Liver (tissue), 9 donors: ENCODE measurements around the gene PLPPR5. TPM values are rescaled to one million over a fixed set of nuclear protein-coding genes. Genes with fewer than 3 reads are reported as not detected.

Experiments used
- DNase-seq: peaks from one replicate; pipeline ENCODE4 v3.0.0-alpha.2; 2017; ENCODE audit warnings: low spot score
- H3K27ac ChIP-seq, 2 donors: one replicate each; pipeline ENCODE4 v1.7.0; 2013; ENCODE audit warnings: inconsistent platforms in 2 of 2, low read length in 2 of 2, control low read depth in 1 of 2, low read depth in 1 of 2, mild to moderate bottlenecking in 1 of 2
- H3K27me3 ChIP-seq, 4 donors: one replicate each; pipeline versions ENCODE4 v1.6.1 to v1.7.0; 2013; ENCODE audit warnings: low read length in 3 of 4, inconsistent platforms in 1 of 4, mild to moderate bottlenecking in 1 of 4, moderate library complexity in 1 of 4; ENCODE audit not compliant: control insufficient read depth in 4 of 4, insufficient read depth in 4 of 4
- H3K36me3 ChIP-seq, 4 donors: one replicate each; pipeline versions ENCODE4 v1.6.1 to v1.7.0; 2013; ENCODE audit warnings: low read length in 3 of 4, mild to moderate bottlenecking in 3 of 4, low read depth in 1 of 4, moderate library complexity in 1 of 4; ENCODE audit not compliant: control insufficient read depth in 4 of 4, insufficient read depth in 3 of 4
- H3K4me1 ChIP-seq, 4 donors: one replicate each; pipeline versions ENCODE4 v1.6.1 to v1.7.0; 2013; ENCODE audit warnings: low read length in 3 of 4, mild to moderate bottlenecking in 3 of 4, moderate library complexity in 1 of 4; ENCODE audit not compliant: control insufficient read depth in 4 of 4, insufficient read depth in 4 of 4
- H3K4me3 ChIP-seq, 3 donors: one replicate each; pipeline versions ENCODE4 v1.6.1 to v1.7.0; 2013; ENCODE audit warnings: low read length in 3 of 3, control low read depth in 1 of 3, low read depth in 1 of 3, mild to moderate bottlenecking in 1 of 3
- H3K9ac ChIP-seq, 2 donors: one replicate each; pipeline ENCODE4 v1.7.0; 2013; ENCODE audit warnings: low read length in 2 of 2, mild to moderate bottlenecking in 2 of 2, moderate library complexity in 2 of 2, control low read depth in 1 of 2, low read depth in 1 of 2
- H3K9me3 ChIP-seq, 4 donors: one replicate each; pipeline versions ENCODE4 v1.6.1 to v1.7.0; 2013; ENCODE audit warnings: low read length in 3 of 4; ENCODE audit not compliant: control insufficient read depth in 4 of 4
- EGR1 ChIP-seq, 2 donors: IDR thresholded peaks; 2 replicates each; pipeline ENCODE4 v1.6.1; 2016 to 2018; ENCODE audit warnings: antibody characterized with exemption in 2 of 2, low read depth in 2 of 2
- FOXA1 ChIP-seq: IDR thresholded peaks from 2 replicates; pipeline ENCODE4 v1.6.1; 2016; ENCODE audit warnings: antibody characterized with exemption
- FOXA2 ChIP-seq: IDR thresholded peaks from 2 replicates; pipeline ENCODE4 v1.6.1; 2016; ENCODE audit warnings: antibody characterized with exemption
- GABPA ChIP-seq, 2 donors: IDR thresholded peaks in 1 of 2; conservative IDR thresholded peaks in 1 of 2; 2 replicates each; pipeline ENCODE4 v1.6.1; 2016; ENCODE audit warnings: antibody characterized with exemption in 2 of 2, mild to moderate bottlenecking in 1 of 2, moderate library complexity in 1 of 2
- HNF4A ChIP-seq, 2 donors: conservative IDR thresholded peaks; 2 replicates each; pipeline ENCODE4 v1.6.1; 2016; ENCODE audit warnings: antibody characterized with exemption in 2 of 2, mild to moderate bottlenecking in 2 of 2
- HNF4G ChIP-seq: IDR thresholded peaks from 2 replicates; pipeline ENCODE4 v1.6.1; 2016; ENCODE audit warnings: antibody characterized with exemption
- JUND ChIP-seq, 2 donors: IDR thresholded peaks; 2 replicates each; pipeline ENCODE4 v1.6.1; 2016; ENCODE audit warnings: antibody characterized with exemption in 2 of 2
- NR2F2 ChIP-seq: IDR thresholded peaks from 2 replicates; pipeline ENCODE4 v1.6.1; 2016; ENCODE audit warnings: antibody characterized with exemption
- RAD21 ChIP-seq, 2 donors: IDR thresholded peaks; 2 replicates each; pipeline ENCODE4 v1.6.1; 2016; ENCODE audit warnings: antibody characterized with exemption in 2 of 2, mild to moderate bottlenecking in 2 of 2
- RXRA ChIP-seq, 2 donors: IDR thresholded peaks; 2 replicates each; pipeline ENCODE4 v1.6.1; 2017 to 2018; ENCODE audit warnings: antibody characterized with exemption in 2 of 2, mild to moderate bottlenecking in 1 of 2
- SP1 ChIP-seq: IDR thresholded peaks from 2 replicates; pipeline ENCODE4 v1.6.1; 2018; ENCODE audit warnings: antibody characterized with exemption, mild to moderate bottlenecking
- TAF1 ChIP-seq: conservative IDR thresholded peaks from 2 replicates; pipeline ENCODE4 v1.6.1; 2016; ENCODE audit warnings: antibody characterized with exemption, mild to moderate bottlenecking
- YY1 ChIP-seq: IDR thresholded peaks from 2 replicates; pipeline ENCODE4 v1.6.1; 2016; ENCODE audit warnings: antibody characterized with exemption, mild to moderate bottlenecking
- WGBS: extraction: QIAGEN DNeasy Blood & Tissue Kit; methylation state at CpG from one replicate; pipeline ENCODE4 v1.1.7; 2013; 5-methylcytosine and 5-hydroxymethylcytosine counted together
- polyA plus RNA-seq, 2 donors: library from polyadenylated mRNA; stranded (reverse) in 1 of 2; unstranded in 1 of 2; fragments of 200-250 nt in 1 of 2; fragments of >200 nt in 1 of 2; fragmentation: Nextera tagmentation in 1 of 2; extraction: Ambion mirVana in 1 of 2; gene quantifications; one replicate each; pipeline versions ENCODE4 v1.2.1 to v1.2.3, GENCODE V29; 2013 to 2015
- total RNA-seq, 2 donors: library from RNA; depleted of rRNA; stranded (reverse); fragments of >200 nt; gene quantifications; one replicate each; pipeline ENCODE4 v1.2.3, GENCODE V29; 2014
- TF ChIP-seq, protein P1 (sequence below): IDR thresholded peaks from 2 replicates; pipeline ENCODE4 v1.6.1; 2016; ENCODE audit warnings: antibody characterized with exemption
- TF ChIP-seq, protein P2 (sequence below): IDR thresholded peaks from 2 replicates; pipeline ENCODE4 v1.6.1; 2016; ENCODE audit warnings: antibody characterized with exemption
- TF ChIP-seq, protein P3 (sequence below): fragments of 150-350 bp; IDR thresholded peaks from 2 replicates; pipeline ENCODE4 v1.5.1; 2017; ENCODE audit warnings: improper control_type of control experiment, low read depth, low read length; ENCODE audit not compliant: missing input control
- TF ChIP-seq, protein P4 (sequence below): IDR thresholded peaks from 2 replicates; pipeline ENCODE4 v1.6.1; 2016; ENCODE audit warnings: antibody characterized with exemption, mild to moderate bottlenecking
- TF ChIP-seq, protein P5 (sequence below): IDR thresholded peaks from 2 replicates; pipeline ENCODE4 v1.6.1; 2016; ENCODE audit warnings: antibody characterized with exemption
- donor health status: healthy.
- donor health status: healthy.
- donor health status: healthy.
- donor health status: healthy.
- donor health status: healthy.

PLPPR5 gene
- total and polyA plus RNA-seq, 4 donors: not detected

DNA sequence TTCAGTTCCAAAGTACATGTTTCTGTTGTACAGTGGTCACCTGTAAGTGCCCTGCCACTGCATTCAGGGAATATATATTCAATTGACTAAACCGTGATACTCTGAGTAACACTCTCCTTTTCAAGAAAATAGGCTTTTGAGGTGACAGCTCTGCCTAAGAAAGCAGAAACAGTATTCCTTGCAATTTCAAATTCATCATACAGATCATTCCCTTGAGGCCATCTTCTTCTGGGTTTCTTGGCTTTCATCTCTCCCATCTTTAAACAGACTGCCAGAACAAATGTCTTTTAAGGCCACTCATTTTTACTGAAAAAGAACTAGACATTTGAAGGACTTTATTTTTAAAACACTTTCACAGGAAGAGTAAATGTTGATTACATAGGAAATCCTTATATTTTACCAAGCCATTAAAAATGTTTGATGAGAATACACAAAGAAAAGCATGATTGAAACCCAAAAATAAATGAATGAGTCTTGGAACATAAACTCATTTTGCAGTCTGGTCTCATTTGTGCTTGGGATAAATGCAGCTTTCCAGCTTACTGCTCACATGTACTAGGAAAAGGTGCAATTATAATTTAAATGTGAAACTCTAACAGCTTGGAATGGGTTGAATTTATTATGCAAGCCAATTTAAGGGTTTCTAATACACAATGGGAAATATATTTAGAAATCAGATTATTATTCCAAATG lies 34.7 kb downstream of the PLPPR5 start:
- WGBS: 76% methylated on average over 1 of the region's 1 CpG
- Histone ChIP-seq H3K9me3 (no peaks in the 10 kb centered on the region), H3K36me3 (no peaks in the 10 kb centered on the region), H3K4me3 (no peak overlapping the region), H3K27me3 (no peaks in the 10 kb centered on the region), H3K9ac (no peak overlapping the region), H3K27ac (no peak overlapping the region), H3K4me1 (no peaks in the 10 kb centered on the region)
- no peak for DNase-seq
- TF ChIP-seq, protein P1, sequence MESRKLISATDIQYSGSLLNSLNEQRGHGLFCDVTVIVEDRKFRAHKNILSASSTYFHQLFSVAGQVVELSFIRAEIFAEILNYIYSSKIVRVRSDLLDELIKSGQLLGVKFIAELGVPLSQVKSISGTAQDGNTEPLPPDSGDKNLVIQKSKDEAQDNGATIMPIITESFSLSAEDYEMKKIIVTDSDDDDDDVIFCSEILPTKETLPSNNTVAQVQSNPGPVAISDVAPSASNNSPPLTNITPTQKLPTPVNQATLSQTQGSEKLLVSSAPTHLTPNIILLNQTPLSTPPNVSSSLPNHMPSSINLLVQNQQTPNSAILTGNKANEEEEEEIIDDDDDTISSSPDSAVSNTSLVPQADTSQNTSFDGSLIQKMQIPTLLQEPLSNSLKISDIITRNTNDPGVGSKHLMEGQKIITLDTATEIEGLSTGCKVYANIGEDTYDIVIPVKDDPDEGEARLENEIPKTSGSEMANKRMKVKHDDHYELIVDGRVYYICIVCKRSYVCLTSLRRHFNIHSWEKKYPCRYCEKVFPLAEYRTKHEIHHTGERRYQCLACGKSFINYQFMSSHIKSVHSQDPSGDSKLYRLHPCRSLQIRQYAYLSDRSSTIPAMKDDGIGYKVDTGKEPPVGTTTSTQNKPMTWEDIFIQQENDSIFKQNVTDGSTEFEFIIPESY: no peak
- no peak for TF ChIP-seq FOXA1
- no peak for TF ChIP-seq EGR1 (IDR thresholded peaks at IDR 0.05; ENCODE audit: low read depth in 2 of 2)
- TF ChIP-seq TAF1: no peak
- no peak for TF ChIP-seq YY1
- no peak for TF ChIP-seq SP1
- TF ChIP-seq, protein P2, sequence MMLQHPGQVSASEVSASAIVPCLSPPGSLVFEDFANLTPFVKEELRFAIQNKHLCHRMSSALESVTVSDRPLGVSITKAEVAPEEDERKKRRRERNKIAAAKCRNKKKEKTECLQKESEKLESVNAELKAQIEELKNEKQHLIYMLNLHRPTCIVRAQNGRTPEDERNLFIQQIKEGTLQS: no peak
- TF ChIP-seq, protein P3, sequence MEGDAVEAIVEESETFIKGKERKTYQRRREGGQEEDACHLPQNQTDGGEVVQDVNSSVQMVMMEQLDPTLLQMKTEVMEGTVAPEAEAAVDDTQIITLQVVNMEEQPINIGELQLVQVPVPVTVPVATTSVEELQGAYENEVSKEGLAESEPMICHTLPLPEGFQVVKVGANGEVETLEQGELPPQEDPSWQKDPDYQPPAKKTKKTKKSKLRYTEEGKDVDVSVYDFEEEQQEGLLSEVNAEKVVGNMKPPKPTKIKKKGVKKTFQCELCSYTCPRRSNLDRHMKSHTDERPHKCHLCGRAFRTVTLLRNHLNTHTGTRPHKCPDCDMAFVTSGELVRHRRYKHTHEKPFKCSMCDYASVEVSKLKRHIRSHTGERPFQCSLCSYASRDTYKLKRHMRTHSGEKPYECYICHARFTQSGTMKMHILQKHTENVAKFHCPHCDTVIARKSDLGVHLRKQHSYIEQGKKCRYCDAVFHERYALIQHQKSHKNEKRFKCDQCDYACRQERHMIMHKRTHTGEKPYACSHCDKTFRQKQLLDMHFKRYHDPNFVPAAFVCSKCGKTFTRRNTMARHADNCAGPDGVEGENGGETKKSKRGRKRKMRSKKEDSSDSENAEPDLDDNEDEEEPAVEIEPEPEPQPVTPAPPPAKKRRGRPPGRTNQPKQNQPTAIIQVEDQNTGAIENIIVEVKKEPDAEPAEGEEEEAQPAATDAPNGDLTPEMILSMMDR: no peak
- no peak for TF ChIP-seq HNF4G
- no peak for TF ChIP-seq JUND (IDR thresholded peaks at IDR 0.05)

DNA sequence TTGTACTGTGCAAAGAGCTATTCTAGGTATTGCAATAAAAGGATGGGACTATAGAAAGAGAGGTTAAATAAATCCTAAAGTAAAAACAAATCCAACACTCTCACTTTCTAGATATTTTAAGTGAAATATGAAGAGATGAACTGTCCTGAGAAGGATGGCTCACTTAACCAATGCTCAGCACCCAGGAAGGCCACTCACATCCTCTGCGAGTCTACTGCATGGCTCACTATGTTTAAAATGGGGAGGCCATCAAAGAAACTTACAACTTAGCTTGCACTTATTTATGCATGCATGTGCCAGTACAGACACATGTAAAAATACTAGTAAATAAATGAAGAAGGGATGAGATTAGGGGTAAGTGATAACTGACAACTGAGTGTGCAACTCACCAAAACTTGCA lies 37.5 kb downstream of the PLPPR5 start:
- Histone ChIP-seq H3K27me3 (no peaks in the 10 kb centered on the region), H3K9ac (no peak overlapping the region), H3K27ac (no peak overlapping the region), H3K9me3 (no peaks in the 10 kb centered on the region), H3K4me3 (no peak overlapping the region), H3K36me3 (no peaks in the 10 kb centered on the region), H3K4me1 (no peaks in the 10 kb centered on the region)
- TF ChIP-seq NR2F2 (no peak), RAD21 (IDR thresholded peaks at IDR 0.05) (no peak), RXRA (IDR thresholded peaks at IDR 0.05) (no peak), SP1 (no peak), JUND (IDR thresholded peaks at IDR 0.05) (no peak), HNF4A (conservative IDR thresholded peaks at IDR 0.05) (no peak), HNF4G (no peak), TAF1 (no peak), FOXA1 (no peak), EGR1 (IDR thresholded peaks at IDR 0.05; ENCODE audit: low read depth in 2 of 2) (no peak), GABPA (IDR thresholded peaks at IDR 0.05 in 1 of 2, conservative IDR thresholded peaks at IDR 0.05 in 1 of 2) (no peak), FOXA2 (no peak), YY1 (no peak)
- TF ChIP-seq, protein P4, sequence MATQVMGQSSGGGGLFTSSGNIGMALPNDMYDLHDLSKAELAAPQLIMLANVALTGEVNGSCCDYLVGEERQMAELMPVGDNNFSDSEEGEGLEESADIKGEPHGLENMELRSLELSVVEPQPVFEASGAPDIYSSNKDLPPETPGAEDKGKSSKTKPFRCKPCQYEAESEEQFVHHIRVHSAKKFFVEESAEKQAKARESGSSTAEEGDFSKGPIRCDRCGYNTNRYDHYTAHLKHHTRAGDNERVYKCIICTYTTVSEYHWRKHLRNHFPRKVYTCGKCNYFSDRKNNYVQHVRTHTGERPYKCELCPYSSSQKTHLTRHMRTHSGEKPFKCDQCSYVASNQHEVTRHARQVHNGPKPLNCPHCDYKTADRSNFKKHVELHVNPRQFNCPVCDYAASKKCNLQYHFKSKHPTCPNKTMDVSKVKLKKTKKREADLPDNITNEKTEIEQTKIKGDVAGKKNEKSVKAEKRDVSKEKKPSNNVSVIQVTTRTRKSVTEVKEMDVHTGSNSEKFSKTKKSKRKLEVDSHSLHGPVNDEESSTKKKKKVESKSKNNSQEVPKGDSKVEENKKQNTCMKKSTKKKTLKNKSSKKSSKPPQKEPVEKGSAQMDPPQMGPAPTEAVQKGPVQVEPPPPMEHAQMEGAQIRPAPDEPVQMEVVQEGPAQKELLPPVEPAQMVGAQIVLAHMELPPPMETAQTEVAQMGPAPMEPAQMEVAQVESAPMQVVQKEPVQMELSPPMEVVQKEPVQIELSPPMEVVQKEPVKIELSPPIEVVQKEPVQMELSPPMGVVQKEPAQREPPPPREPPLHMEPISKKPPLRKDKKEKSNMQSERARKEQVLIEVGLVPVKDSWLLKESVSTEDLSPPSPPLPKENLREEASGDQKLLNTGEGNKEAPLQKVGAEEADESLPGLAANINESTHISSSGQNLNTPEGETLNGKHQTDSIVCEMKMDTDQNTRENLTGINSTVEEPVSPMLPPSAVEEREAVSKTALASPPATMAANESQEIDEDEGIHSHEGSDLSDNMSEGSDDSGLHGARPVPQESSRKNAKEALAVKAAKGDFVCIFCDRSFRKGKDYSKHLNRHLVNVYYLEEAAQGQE: no peak
- TF ChIP-seq, protein P5, sequence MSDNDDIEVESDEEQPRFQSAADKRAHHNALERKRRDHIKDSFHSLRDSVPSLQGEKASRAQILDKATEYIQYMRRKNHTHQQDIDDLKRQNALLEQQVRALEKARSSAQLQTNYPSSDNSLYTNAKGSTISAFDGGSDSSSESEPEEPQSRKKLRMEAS: no peak
- TF ChIP-seq, protein P1: no peak
- TF ChIP-seq, protein P2: no peak
- TF ChIP-seq, protein P3: no peak
- no peak for DNase-seq
- 91% methylated on average over 1 of the region's 1 CpG for WGBS
